Stimulated activated CD8-positive, alpha-beta memory T cell treated with anti-CD3 and anti-CD28 coated beads, Interleukin-12 subunit alpha, Interleukin-12 subunit beta, amount 100 ng/mL, for 24 hours (primary cell): Measurements from ENCODE around the gene UBR2.

Source experiments
- DNase-seq: peaks from one replicate; pipeline ENCODE4 v3.0.0-alpha.2; 2020; ENCODE audit errors: extremely low read depth

UBR2 gene

DNA sequence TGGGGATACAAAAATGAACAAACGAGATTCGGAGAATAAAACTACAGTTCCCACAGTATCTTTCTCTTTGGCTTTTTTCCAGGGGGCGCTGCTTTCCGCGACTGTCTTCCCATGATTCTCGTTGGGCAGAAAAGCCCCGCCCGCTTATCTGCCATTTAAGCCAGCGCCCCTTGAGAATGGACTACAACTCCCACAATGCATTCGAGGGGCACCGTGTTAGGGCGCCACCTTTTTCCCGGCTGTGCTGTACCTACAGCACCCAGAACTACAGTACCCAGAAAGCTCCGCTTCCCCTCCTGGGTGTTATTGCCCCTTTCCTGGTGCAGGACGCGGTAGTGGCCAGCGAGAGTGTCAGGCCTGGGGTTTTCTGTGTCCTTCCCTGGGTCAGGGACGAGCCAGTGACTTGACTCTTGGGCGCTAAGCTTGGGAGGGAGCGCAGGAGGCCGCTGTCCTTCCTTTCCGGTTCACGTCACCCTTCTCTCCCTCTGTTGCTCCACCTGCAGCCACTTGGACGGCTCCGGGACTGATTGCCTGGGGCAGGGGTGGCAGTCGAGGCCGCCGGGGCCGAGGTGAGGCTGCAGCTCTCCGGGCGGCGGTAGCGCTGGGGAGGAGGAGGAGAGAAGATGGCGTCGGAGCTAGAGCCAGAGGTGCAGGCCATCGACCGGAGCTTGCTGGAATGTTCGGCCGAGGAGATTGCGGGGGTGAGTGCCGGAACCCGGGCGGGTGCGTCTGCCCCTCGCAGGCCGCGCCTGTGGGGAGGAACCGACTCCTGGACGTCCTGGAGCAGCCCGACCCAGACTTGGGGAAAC, at the start of gene UBR2:
Gene UBR2, plus strand, starts transcription at position 333 of the 809 bp plus-strand sequence. Its CDS starts 291 bp downstream, at position 624.
- DNase-seq, result peak; percentile 86

DNA sequence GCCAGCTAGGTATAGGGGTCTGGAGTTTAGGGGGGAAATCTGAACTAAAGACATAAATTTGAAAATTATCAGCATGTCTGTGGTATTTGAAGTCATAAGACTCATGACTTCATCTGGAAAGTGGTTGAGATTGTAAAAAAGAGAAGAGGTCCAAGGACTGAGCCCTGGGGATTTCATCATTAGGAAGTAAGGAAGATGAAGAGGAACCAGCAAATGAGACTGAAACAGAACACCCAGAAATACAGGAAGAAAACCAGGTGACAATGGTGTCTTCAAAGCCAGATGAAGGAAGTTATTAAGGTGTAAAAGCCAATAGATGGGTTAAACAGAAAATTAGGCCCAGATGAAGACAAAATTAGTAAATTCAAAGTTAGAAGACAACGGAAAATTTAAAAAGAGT, 49.1 kb upstream of the UBR2 start:
- DNase-seq, result no peak

GRCh38 chr6:42519779-42520178, 44.0 kb upstream of the UBR2 start:
- DNase-seq, result no peak

- DNase-seq, result no peak
Observed at GRCh38 chr6:42520786-42521607, 42.8 kb upstream of the UBR2 start.

- no peak for DNase-seq
Observed at GRCh38 chr6:42522036-42522435, 41.8 kb upstream of the UBR2 start.

- DNase-seq, result no peak
Observed at GRCh38 chr6:42522942-42523814, 40.7 kb upstream of the UBR2 start.

DNA sequence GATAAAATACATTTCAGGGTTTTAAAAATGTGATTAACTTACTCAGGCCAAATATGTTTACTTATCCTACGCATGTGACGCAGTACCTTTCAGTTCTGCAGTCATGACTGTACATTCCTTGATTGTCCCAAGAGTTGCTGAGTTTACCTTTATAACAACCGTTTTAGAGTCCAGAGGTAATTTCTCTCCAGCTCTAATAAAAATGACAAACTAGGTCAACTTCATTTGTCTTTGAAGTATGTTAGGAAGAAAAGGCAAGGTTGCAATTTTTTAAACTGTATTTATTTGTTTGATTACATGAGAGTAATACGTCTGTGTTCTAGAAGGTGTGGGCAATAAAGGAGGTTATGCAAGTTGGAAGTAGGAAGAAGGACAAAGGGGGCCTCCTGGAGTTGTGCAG, 38.6 kb upstream of the UBR2 start:
- DNase-seq, result no peak

- DNase-seq, result no peak
Observed at GRCh38 chr6:42526616-42527015, 37.2 kb upstream of the UBR2 start.

GRCh38 chr6:42527204-42527603, 36.6 kb upstream of the UBR2 start:
- no peak for DNase-seq

GRCh38 chr6:42530296-42530695, 33.5 kb upstream of the UBR2 start:
- no peak for DNase-seq

DNA sequence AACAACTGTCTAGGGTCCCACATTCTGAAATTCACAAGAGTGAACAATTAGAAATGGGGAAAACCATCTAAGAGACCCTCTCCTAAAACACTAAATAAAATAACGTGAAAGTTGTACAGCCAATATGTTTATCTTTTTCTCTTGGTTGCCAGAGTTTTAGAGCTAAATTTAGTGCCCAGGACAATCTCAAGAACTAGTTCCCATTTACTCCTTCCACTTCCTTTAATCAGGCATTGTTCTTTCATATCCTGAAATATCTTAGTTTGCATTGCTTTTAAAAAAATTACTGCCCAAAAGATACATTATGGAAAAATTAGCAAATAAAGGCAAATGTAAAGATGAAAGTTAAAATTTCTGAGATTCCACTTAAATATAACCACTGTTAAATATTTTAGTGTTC, 33.1 kb upstream of the UBR2 start:
- DNase-seq, result no peak

- DNase-seq, result no peak
Observed at GRCh38 chr6:42532038-42532669, 31.7 kb upstream of the UBR2 start.

DNA sequence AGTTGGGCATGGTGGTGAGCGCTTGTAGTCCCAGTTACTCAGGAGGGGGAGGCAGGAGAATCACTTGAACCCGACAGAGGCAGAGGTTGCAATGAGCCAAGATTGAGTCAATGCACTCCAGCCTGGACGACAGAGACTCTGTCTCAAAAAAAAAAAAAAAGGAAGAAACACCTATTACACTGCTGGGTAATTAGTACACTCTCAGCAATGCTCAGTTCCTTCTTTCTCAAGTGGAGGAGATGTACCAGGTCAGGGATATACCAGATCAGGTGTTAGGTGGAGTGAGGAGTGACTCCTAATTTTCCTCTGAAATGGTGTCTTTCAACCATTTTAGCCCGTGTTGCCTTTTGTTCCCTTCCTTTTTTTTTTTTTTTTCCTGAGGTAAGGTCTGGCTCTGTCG, 30.0 kb upstream of the UBR2 start:
- no peak for DNase-seq

GRCh38 chr6:42537536-42537935, 26.3 kb upstream of the UBR2 start:
- no peak for DNase-seq

GRCh38 chr6:42539135-42539534, 24.7 kb upstream of the UBR2 start:
- no peak for DNase-seq

GRCh38 chr6:42545226-42545773, 18.5 kb upstream of the UBR2 start:
- DNase-seq, result no peak

- peak; percentile 69 for DNase-seq
Observed at GRCh38 chr6:42547407-42548329, 16.2 kb upstream of the UBR2 start.

GRCh38 chr6:42550277-42550676, 13.6 kb upstream of the UBR2 start:
- DNase-seq, result no peak

DNA sequence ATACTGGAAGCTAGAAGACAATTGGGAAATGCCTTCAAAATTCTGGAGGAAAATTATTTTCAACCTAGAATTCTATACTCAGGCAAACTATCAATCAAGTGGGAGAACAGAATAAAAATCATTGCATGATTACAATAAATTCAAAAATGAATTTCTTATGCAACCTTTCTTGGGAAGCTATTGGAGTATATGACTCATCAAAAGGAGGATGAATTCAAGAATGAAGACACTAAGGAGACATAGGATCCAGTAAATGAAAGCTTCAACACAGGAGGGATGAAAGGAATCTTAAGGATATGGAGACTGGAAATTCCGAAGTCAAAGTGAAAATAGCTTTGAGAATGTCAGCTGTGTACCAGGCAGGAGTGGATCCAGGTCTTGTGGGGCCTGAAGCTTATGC, 12.6 kb upstream of the UBR2 start:
- DNase-seq, result no peak

- no peak for DNase-seq
Observed at GRCh38 chr6:42552380-42552779, 11.4 kb upstream of the UBR2 start.
